HG03354 (cell line): ENCODE results near the gene APBB2.
"Not testable (repeated sequence)": the region's sequence is repeated elsewhere in the genome, so short reads cannot be mapped to it uniquely, and the experiment has no call there.

ENCODE experiments used
- ATAC-seq: cut with Tn5 transposase; IDR thresholded peaks from one replicate; pipeline ENCODE4 v1.9.1; 2021; ENCODE audit warnings: mild to moderate bottlenecking; ENCODE audit not compliant: unreplicated experiment, poor library complexity, severe bottlenecking

APBB2 gene

GRCh38 chr4:41160856-41161255 is 53.5 kb downstream of the APBB2 start:
- ATAC-seq = no peak

DNA sequence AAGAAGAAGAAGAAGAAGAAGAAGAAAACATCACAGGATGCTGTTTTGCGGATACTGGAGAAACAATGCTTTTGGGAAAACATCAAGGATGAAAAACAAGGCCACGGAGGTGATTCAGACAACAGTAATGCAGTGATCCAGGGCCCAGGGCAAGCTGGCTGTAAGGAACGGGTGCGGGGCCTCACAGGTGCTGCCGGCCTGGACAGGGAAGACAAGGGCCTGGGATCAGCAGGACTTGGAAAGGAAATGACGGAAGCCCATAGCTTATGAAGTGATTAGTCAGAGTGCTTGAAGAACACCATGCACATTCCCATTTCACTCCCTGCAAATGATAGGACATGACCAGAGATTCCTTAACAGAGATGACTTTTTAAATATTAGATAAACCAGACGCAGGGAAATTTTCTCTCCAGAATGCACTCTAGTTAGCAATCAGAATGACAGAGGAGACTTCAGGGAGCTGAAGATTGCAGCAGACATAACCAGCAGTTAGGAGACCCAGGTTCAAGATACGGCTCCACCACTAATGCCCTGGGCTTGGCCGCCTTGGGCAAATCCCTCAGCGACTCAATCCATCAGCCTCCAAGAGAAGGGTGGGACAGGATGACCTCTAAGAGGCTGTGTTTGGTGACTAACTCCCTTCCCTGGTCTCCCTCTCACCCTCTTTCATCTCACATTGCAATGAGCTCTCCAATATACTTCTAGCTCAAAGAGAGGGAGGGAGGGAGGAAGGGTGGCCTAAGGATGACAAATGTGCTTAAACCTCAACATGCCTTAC is 54.1 kb downstream of the APBB2 start:
- no peak for ATAC-seq

GRCh38 chr4:41158756-41159155 is 55.6 kb downstream of the APBB2 start:
- no peak for ATAC-seq

DNA sequence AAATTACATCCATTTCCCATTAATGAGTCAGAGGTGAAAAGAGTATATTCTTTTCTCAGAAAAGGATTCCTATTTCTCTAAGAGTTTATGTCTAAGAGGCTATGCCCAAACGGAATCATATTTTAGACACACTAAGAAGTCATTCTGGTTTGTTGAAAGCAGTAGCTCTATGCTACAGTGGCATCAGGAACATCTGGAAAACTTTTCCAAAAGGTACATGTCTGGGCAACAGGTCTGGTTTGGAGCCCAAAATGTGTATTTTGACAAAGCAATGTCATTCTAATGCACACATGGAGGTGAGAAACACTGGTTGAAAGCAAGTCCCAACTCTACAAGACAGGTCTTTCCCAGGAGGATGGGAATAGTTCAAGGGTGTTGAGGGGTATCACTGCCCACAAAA is 56.1 kb downstream of the APBB2 start:
- ATAC-seq = no peak

DNA sequence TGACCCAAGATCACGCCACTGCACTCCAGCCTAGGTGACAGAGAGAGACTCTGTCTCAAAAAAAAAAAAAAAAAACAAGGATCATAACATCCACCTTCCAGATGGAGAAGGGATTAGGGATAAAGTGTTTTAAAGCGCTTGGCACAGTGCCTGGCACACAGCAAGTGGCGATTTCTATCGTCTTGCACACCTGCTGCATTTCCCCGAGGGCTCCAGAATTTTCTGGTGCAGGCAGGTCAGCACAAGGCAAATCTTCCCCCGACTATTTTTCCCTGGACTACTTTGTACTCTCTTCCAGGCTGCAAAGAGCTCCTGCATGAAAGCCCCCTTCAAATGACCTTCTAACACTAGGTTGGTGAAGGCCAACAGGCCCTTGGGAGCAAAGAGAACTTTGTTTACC is 57.3 kb downstream of the APBB2 start:
- no peak for ATAC-seq

DNA sequence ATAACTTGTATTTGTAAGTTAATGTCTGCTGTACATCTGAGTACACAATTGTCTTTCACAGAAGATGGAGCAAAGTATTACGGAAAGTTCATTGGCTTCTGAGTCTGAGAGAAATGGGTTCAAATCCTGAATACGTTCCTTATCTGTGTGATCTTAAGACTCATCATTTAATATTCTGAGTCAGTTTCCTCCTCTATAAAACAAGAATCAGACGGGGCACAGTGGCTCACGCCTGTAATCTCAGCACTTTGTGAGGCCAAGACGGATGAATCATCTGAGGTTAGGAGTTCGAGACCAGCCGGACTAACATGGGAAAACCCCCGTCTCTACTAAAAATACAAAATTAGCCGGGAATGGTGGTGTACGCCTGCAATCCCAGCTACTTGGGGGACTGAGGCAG is 57.8 kb downstream of the APBB2 start:
- no peak for ATAC-seq

DNA sequence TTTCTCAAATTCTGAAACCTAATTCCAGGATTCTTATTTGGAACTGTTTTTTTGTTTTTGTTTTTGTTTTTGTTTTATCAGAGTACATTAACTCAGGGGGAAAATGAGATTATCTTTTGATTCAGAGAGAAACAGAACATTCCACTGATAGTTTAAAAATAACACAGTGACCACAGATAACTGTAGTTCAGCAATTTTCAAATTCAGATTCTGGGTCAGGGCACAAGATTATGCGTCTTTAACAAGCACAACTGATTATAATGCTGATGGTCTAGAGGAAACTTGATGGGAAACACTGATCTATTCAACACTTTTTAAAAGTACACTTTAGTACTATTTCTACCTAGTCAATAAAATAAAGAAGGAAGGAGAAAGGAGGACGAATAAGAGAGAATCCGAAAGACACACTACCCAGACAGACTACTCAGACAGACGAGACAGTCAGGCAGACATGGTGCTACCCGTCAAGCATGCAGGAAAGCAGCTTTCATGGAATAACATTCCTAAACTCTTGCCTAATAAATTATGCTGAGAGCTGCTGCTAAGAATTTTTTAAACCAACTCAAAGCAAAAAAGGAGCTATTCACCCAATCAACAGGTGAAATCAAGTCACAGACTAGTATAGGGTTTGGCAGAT is 59.0 kb downstream of the APBB2 start:
- no peak for ATAC-seq

- no peak for ATAC-seq
Observed at GRCh38 chr4:41154814-41155177, 59.5 kb downstream of the APBB2 start.

- no peak for ATAC-seq
Observed at GRCh38 chr4:41154010-41154813, 60.1 kb downstream of the APBB2 start.

DNA sequence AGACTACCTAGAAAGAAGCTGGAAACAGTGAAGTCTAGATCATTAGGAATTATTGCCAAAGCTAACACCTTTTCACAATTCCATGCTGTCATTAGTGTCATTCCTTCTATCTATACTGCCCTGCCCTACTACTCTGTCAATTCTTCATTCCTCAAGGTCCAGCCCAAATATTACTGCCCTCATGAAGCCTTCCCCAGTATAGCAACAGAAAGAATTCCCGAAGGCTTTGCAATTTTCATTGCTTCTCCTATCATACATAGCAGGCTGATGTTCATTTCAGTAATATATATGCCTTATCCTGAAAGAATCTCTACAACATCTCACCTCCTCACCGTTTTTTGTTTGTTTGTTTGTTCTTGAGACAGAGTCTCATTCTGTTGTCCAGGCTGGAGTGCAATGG is 63.9 kb downstream of the APBB2 start:
- no peak for ATAC-seq

DNA sequence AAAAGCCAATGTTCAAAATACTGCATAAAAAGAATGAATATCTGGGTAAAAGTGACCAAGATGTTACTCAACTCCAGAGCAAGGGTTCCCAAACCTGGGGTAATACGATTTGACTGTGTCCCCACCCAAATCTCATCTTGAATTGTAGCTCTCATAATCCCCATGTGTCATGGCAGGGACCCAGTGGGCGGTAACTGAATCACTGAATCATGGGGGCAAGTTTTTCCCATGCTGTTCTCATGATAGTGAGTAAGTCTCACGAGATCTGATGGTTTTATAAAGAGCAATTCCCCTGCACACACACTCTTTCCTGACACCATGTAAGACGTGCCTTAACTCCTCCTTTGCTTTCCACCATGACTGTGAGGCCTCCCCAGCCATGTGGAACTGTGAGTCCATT is 64.8 kb downstream of the APBB2 start:
- not testable (repeated sequence) for ATAC-seq

DNA sequence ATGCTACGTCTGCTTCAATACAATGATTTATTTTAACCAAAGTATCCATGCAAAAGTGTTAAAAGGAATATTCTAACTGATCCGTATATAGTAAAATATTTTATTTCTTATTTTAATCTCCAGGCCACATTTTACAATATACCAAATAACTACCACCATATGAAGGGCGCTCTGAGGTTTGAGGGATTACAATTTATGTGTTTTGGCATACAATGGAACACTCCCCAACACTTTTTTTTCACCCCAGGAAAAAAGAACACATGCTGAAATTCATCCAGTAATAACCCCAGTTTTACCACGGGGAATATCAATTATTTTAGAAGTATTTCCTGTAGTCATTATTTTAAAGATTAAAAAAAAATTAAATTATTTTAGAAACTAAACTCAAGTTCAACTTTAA is 65.4 kb downstream of the APBB2 start:
- ATAC-seq = no peak

GRCh38 chr4:41148292-41148691 is 66.0 kb downstream of the APBB2 start:
- ATAC-seq = no peak

DNA sequence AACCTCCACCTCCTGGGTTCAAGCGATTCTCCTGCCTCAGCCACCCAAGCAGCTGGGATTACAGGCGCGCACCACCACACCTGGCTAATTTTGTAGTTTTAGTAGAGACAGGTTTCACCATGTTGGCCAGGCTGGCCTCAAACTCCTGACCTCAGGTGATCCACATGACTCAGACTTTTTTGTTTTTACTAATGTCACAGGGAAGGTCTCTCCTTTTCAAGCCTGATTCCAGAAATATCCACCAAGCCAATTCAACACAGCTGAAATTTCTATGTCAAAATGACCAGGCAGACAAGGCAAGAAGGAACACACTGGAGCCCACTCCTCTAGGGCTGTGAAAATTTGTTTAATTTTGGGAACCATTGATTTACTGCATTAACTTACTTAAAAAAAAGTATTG is 66.8 kb downstream of the APBB2 start:
- ATAC-seq = not testable (repeated sequence)

GRCh38 chr4:41146716-41147506 is 67.4 kb downstream of the APBB2 start:
- no peak for ATAC-seq

GRCh38 chr4:41146196-41146595 is 68.1 kb downstream of the APBB2 start:
- no peak for ATAC-seq

GRCh38 chr4:41145571-41146078 is 68.7 kb downstream of the APBB2 start:
- ATAC-seq = no peak

DNA sequence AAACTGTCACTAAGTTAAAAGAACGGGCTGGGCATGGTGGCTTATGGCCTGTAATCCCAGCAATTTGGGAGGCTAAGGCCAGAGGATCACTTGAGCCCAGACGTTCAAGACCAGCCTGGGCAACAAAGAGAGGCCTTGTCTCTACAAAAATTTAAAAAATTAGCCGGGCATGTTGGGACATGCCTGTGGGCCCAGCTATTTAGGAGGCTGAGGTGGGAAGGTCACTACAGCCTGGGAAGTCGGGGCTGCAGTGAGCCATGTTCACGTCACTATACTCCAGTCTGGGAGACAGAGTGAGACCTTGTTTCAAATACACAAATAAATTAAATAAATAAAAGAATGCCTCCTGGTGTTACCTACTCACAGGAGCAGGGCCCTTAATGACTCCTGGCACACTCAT is 69.5 kb downstream of the APBB2 start:
- no peak for ATAC-seq

DNA sequence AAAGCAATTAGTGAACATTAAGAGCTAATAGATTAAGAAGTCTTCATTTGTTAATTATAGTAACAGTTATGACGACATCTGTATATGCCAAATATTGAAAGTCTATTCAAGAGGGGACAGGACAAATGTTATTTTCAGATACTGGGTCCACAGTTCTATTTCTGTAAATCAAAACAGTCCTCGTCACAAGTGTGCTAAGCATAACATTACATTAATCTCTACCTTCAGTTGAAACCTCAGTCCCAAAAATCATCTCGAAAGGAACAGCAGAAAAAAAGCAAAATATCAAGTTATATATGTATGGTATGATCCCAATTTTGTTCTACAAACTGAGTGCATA is 70.3 kb downstream of the APBB2 start:
- ATAC-seq = no peak
